HG02870 (cell line): ENCODE results near the gene UGT8.

ENCODE experiments used
- ATAC-seq: cut with Tn5 transposase; IDR thresholded peaks from one replicate; pipeline ENCODE4 v1.9.1; 2021; ENCODE audit warnings: mild to moderate bottlenecking, moderate library complexity; ENCODE audit not compliant: unreplicated experiment

The UGT8 gene

DNA sequence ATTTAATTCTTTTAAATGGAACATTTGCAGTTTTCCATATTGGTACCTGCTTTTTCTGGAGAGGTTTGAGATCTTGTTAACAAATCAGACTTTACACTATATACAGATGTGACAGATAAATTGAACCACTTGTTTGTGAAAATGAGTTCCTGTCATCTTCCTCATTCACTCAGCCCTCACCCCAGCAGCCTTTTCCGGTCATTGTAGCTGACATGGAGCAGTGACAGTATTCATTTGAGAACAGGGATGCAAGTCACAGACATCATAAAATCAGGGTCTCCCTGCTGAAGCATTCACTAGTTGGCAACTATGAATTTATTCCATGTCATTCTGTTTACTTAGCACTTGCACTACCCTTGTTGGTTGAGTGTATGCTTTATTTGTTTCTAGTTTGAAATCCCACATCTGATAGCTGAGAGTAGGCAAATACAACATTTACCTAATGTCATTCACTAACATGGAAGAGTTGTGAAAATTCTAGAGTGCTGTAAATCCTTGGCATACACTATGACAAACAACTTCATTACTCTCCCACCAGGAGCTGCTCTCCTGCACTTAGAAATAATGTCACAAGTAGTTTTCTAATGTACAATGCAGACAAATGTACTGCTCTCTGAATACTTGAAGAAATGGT is 78.9 kb downstream of the UGT8 start:
- ATAC-seq: no peak

DNA sequence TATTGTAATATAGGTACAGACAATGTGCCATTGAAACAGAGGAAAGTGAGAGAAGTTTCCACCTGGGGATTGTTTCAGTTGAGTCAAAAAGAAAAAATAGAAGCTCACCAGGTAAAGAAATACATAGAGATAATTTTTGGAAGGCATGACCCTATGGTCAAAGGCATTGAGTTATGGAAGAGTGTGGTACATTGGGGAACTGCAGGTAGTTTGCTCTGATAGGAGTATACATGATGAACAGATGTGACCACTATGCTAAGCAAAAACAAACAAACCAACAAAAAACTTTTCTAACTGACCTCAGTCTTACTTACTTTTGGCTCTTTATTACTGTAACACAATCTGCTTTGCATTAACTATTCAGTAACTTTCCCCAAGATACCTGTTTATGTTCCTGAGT is 85.9 kb downstream of the UGT8 start:
- ATAC-seq: no peak

DNA sequence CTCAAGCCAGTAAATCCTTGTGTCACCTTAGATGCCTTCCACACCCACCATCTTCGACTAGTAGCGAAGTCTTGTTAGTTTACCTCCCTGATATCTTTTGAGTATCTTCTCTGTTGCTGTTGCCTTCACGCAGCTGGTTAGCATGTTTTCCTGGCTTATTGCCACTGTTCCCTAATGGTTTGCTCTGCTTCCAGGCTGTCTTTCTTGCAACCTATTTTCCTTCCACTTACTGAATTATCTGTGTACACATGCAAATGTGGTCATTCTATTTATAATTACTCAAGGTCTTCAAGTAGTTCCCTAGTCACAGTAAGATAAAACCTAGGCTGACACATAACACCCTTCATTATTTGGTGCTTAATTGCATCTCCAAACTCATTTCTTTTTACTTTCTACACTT is 89.5 kb downstream of the UGT8 start:
- no peak for ATAC-seq

DNA sequence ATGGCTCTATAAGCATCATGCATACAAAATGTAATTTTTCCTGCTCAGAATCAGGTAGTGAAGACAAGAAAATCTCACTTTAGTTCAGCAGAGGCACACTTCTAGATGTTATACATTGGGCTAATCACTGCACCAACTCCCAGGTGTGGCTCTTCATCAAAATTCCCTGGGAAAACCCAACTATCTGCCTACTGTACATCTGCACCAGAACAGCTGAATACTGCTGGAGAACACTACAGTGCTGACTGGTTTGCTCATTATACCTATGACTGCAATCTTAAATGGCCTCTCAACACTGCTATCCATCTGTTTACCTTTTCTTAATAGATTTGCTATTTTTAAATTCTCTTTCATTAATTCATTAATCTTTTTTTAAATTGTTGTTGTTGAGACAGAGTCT is 92.0 kb downstream of the UGT8 start:
- no peak for ATAC-seq

DNA sequence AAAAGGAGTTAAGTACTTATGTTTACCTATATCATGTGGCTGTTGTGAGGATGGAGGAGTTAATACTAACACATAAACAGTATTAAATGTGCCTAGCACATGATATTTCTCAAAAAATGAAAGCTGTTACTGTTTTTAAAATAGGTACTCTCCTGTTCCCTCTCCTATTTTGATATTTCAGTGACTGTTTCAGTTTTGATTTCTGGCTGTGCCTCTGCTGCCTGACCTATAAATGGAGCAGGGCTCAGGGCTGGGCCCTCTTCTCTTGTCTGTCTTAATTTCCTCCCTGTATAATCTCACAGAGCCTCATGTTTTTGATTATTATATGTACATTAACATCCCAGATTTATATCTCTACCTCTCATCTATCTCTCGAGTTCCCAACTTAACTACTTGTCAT is 93.3 kb downstream of the UGT8 start:
- peak; percentile 89 for ATAC-seq

DNA sequence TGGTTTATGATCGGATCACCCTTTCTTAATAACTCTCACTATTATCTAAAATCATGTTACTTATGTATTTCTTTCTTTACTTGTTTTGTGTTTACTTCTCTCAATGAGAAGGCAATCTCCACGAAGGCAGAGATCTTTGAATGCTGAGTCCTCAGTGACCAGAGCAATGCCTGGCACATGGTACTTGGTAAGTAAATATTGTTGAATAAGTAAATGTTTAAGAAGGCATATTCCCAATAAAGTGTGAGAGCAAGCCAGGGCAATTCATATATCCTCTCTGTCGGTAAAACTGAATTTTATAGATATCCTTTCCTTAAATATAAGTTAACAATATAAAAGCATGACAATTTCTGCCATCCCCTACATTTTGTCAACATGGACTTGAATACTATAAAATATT is 94.4 kb downstream of the UGT8 start:
- ATAC-seq: no peak

DNA sequence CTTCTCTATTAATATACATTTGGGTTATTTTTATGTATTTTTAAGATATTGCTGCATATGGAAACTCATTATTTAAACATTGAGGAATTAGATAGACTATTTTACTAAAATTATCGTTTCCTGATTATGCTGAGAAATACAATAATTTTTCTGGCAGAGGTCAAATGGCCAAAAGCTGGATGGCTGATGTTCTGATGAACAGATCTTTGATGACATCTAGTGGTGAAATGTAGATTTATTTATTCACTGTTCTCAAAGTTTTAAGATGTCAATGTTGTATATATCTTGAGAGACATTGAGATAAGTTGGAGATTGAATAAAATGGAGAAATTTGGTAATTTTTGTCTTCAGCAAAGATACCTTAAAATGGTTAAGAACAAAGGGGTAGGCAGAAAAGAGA is 96.2 kb downstream of the UGT8 start:
- ATAC-seq: peak; percentile 38

DNA sequence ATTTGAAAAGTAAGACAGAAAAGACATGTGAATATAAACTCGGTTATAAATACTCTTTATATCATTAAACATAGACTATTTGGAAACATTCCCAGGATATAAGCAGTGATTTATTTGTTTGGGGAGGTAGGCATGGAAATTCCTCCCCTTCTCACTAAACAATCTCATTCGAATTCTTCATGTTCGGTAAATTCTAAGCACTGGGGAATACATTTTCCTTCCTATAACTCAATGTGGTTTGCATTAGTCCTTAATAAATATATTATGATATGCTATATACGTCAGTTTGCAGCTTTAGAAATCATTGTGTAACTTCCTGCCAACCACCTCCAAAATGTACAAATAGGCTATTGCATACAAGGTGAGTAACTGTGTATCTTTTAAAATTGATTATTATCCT is 99.6 kb downstream of the UGT8 start:
- ATAC-seq: no peak

DNA sequence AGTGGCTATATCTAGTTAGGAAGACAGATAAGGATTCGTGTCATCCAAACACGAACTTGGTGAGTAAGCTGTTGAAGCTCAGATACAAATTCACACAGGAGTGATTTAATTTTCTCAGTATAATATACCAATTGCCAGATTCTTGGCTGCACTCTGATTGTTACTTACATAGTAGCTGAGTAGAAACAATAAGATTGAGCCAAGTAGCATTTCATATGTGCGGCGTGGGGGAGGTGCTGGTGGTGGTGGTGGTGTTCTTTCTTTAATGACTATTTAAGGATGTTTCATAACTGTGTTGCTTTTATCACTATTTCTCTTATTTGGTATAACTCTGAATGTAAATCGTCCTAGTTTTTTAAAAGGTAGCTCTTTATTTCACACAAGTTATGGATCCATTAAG is 102.9 kb downstream of the UGT8 start:
- ATAC-seq: no peak

DNA sequence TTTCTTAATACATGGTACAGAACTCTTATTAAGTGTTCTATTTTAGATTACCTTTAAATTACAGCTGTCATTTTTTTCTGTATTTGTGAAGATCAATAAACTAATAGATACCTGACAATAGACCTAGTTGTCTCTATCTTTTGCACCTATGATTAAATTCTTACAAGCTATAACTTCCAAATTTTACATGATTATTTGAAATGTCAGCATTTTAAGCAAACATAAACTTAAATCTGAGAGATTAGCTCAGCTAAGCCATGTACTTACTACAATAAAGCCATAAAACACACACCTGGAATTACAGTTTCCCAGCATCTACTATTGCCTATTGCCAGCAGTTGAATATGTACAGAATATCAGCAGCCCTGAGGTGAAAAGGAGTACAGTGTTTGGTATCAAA is 118.8 kb downstream of the UGT8 start:
- ATAC-seq: no peak

DNA sequence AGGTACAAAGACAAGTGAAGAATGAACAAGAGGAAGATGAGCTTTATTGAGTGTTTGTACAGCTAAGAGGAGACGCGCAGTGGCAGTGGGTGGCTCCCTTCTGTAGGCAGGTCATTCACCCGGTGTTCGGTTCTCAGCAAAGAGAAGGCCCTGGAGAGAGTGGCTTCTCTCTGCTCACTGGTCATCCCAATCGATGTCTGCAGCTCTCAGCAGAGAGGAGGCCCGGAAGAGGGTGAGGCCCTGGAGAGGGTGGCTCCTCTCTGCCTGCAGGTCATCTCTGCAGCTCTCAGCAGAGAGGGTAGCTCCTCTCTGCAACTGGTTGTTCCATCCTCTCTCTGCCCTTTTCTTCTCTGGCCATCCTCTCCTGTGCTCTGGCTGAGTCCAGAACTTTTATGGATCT is 126.5 kb downstream of the UGT8 start:
- no peak for ATAC-seq

DNA sequence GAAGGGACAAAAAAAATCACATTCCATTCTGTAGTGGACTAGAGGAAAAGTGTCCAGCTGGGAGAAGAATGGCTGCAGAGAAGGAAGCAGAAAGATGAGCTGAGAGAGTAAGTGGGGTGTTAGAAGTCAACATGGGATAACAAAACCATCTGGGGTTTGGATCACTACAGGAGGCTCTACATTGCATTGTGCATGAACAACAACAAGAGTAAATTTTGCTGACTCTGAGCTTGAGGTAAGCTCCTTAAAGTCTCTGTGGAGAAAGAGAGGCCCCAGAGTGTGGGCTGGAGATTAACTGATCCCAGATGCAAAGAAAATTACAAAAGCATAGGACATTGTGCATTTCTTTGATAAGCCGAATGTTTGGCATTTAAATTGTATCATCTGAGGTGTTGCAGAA is 128.9 kb downstream of the UGT8 start:
- no peak for ATAC-seq
